ENCODE results near the gene FGF1.

Gene FGF1

GRCh38 chr5:142716963-142717362 is 31.1 kb upstream of the FGF1 start:
- Histone ChIP-seq H3K27me3 (ENCODE audit: insufficient read depth, low read length) (no peaks in the 10 kb centered on the region), H3K4me3 (ENCODE audit: low read length) (no peak overlapping the region), H3K9me3 (ENCODE audit: insufficient read depth, low read depth, low read length) (no peaks in the 10 kb centered on the region), H3K36me3 (ENCODE audit: insufficient read depth, low read depth, low read length) (no peaks in the 10 kb centered on the region; the same call in 1 of the 2 replicates), H3K4me1 (ENCODE audit: insufficient read depth, low read length) (peaks cover 13% of the 10 kb centered on the region; the same call in 1 of the 2 replicates), H3K27ac (ENCODE audit: low read length) (no peak overlapping the region), H3K9ac (ENCODE audit: low read depth, low read length) (peak overlapping the region; percentile 38; the same call in 1 of the 2 replicates)

- Histone ChIP-seq H3K36me3 (ENCODE audit: insufficient read depth, low read depth, low read length) (peaks cover 12% of the 10 kb centered on the region; the same call in 1 of the 2 replicates), H3K27me3 (ENCODE audit: insufficient read depth, low read length) (no peaks in the 10 kb centered on the region), H3K4me3 (ENCODE audit: low read length) (no peak overlapping the region), H3K9ac (ENCODE audit: low read depth, low read length) (no peak overlapping the region), H3K4me1 (ENCODE audit: insufficient read depth, low read length) (peaks cover 13% of the 10 kb centered on the region; the same call in 1 of the 2 replicates), H3K27ac (ENCODE audit: low read length) (no peak overlapping the region), H3K9me3 (ENCODE audit: insufficient read depth, low read depth, low read length) (no peaks in the 10 kb centered on the region)
These were observed 29.4 kb upstream of the FGF1 start for GRCh38 chr5:142715291-142715690.

GRCh38 chr5:142713121-142713706 is 27.3 kb upstream of the FGF1 start:
- H3K27ac ChIP-seq (ENCODE audit: low read length) = peak overlapping the region; percentile 44
- peak overlapping the region; percentile 81; the same call in 1 of the 2 replicates for H3K9ac ChIP-seq (ENCODE audit: low read depth, low read length)

GRCh38 chr5:142703153-142703552 is 17.3 kb upstream of the FGF1 start:
- H3K9ac ChIP-seq (ENCODE audit: low read depth, low read length) = peak overlapping the region; percentile 72; the same call in 1 of the 2 replicates
- H3K9me3 ChIP-seq (ENCODE audit: insufficient read depth, low read depth, low read length) = no peaks in the 10 kb centered on the region
- H3K4me3 ChIP-seq (ENCODE audit: low read length) = peak overlapping the region; percentile 75
- peaks cover 19% of the 10 kb centered on the region for H3K4me1 ChIP-seq (ENCODE audit: insufficient read depth, low read length)
- peaks cover 27% of the 10 kb centered on the region; the same call in 1 of the 2 replicates for H3K36me3 ChIP-seq (ENCODE audit: insufficient read depth, low read depth, low read length)
- H3K27ac ChIP-seq (ENCODE audit: low read length) = peak overlapping the region; percentile 90
- H3K27me3 ChIP-seq (ENCODE audit: insufficient read depth, low read length) = no peaks in the 10 kb centered on the region

More at GRCh38 chr5:142713121-142713706, 27.3 kb upstream of the FGF1 start:
- peaks cover 33% of the 10 kb centered on the region; the same call in 1 of the 2 replicates for H3K36me3 ChIP-seq (ENCODE audit: insufficient read depth, low read depth, low read length)
- H3K4me3 ChIP-seq (ENCODE audit: low read length) = peak overlapping the region; percentile 77
- H3K9me3 ChIP-seq (ENCODE audit: insufficient read depth, low read depth, low read length) = no peaks in the 10 kb centered on the region
- H3K27me3 ChIP-seq (ENCODE audit: insufficient read depth, low read length) = no peaks in the 10 kb centered on the region
- H3K4me1 ChIP-seq (ENCODE audit: insufficient read depth, low read length) = peaks cover 13% of the 10 kb centered on the region; the same call in 1 of the 2 replicates

- H3K27me3 ChIP-seq (ENCODE audit: insufficient read depth, low read length) = no peaks in the 10 kb centered on the region
- H3K27ac ChIP-seq (ENCODE audit: low read length) = peak overlapping the region; percentile 79
- peaks cover 14% of the 10 kb centered on the region; the same call in 1 of the 2 replicates for H3K36me3 ChIP-seq (ENCODE audit: insufficient read depth, low read depth, low read length)
- peak overlapping the region; percentile 49; the same call in 1 of the 2 replicates for H3K9ac ChIP-seq (ENCODE audit: low read depth, low read length)
- H3K4me1 ChIP-seq (ENCODE audit: insufficient read depth, low read length) = peaks cover 26% of the 10 kb centered on the region
- H3K9me3 ChIP-seq (ENCODE audit: insufficient read depth, low read depth, low read length) = no peaks in the 10 kb centered on the region
- H3K4me3 ChIP-seq (ENCODE audit: low read length) = peak overlapping the region; percentile 21; the same call in 1 of the 2 replicates
These were observed 15.9 kb upstream of the FGF1 start for GRCh38 chr5:142701673-142702311.

GRCh38 chr5:142700566-142700965 is 14.7 kb upstream of the FGF1 start:
- Histone ChIP-seq H3K36me3 (ENCODE audit: insufficient read depth, low read depth, low read length) (peaks cover 5% of the 10 kb centered on the region; the same call in 1 of the 2 replicates), H3K9me3 (ENCODE audit: insufficient read depth, low read depth, low read length) (no peaks in the 10 kb centered on the region), H3K4me1 (ENCODE audit: insufficient read depth, low read length) (peaks cover 26% of the 10 kb centered on the region), H3K27ac (ENCODE audit: low read length) (no peak overlapping the region), H3K27me3 (ENCODE audit: insufficient read depth, low read length) (no peaks in the 10 kb centered on the region), H3K9ac (ENCODE audit: low read depth, low read length) (no peak overlapping the region), H3K4me3 (ENCODE audit: low read length) (no peak overlapping the region)

- no peak overlapping the region for H3K9ac ChIP-seq (ENCODE audit: low read depth, low read length)
These were observed 13.4 kb upstream of the FGF1 start for GRCh38 chr5:142699184-142699720.

GRCh38 chr5:142698447-142699183 is 12.7 kb upstream of the FGF1 start:
- H3K9ac ChIP-seq (ENCODE audit: low read depth, low read length) = no peak overlapping the region
- H3K27ac ChIP-seq (ENCODE audit: low read length) = no peak overlapping the region
- no peaks in the 10 kb centered on the region for H3K36me3 ChIP-seq (ENCODE audit: insufficient read depth, low read depth, low read length)
- H3K4me1 ChIP-seq (ENCODE audit: insufficient read depth, low read length) = peaks cover 26% of the 10 kb centered on the region
- H3K4me3 ChIP-seq (ENCODE audit: low read length) = no peak overlapping the region
- no peaks in the 10 kb centered on the region for H3K9me3 ChIP-seq (ENCODE audit: insufficient read depth, low read depth, low read length)
- no peaks in the 10 kb centered on the region for H3K27me3 ChIP-seq (ENCODE audit: insufficient read depth, low read length)

More at GRCh38 chr5:142699184-142699720, 13.4 kb upstream of the FGF1 start:
- Histone ChIP-seq H3K4me1 (ENCODE audit: insufficient read depth, low read length) (peaks cover 26% of the 10 kb centered on the region), H3K4me3 (ENCODE audit: low read length) (no peak overlapping the region), H3K27me3 (ENCODE audit: insufficient read depth, low read length) (no peaks in the 10 kb centered on the region), H3K27ac (ENCODE audit: low read length) (no peak overlapping the region), H3K9me3 (ENCODE audit: insufficient read depth, low read depth, low read length) (no peaks in the 10 kb centered on the region), H3K36me3 (ENCODE audit: insufficient read depth, low read depth, low read length) (no peaks in the 10 kb centered on the region)

- Histone ChIP-seq H3K27ac (ENCODE audit: low read length) (no peak overlapping the region), H3K4me1 (ENCODE audit: insufficient read depth, low read length) (peaks cover 18% of the 10 kb centered on the region; the same call in 1 of the 2 replicates), H3K36me3 (ENCODE audit: insufficient read depth, low read depth, low read length) (no peaks in the 10 kb centered on the region), H3K9me3 (ENCODE audit: insufficient read depth, low read depth, low read length) (no peaks in the 10 kb centered on the region), H3K9ac (ENCODE audit: low read depth, low read length) (no peak overlapping the region; the same call in 1 of the 2 replicates), H3K27me3 (ENCODE audit: insufficient read depth, low read length) (no peaks in the 10 kb centered on the region), H3K4me3 (ENCODE audit: low read length) (no peak overlapping the region)
These were observed 11.7 kb upstream of the FGF1 start for GRCh38 chr5:142697356-142698255.

GRCh38 chr5:142696379-142696778 is 10.5 kb upstream of the FGF1 start:
- no peaks in the 10 kb centered on the region for H3K9me3 ChIP-seq (ENCODE audit: insufficient read depth, low read depth, low read length)
- H3K36me3 ChIP-seq (ENCODE audit: insufficient read depth, low read depth, low read length) = no peaks in the 10 kb centered on the region
- no peaks in the 10 kb centered on the region for H3K27me3 ChIP-seq (ENCODE audit: insufficient read depth, low read length)
- no peak overlapping the region for H3K4me3 ChIP-seq (ENCODE audit: low read length)
- peaks cover 14% of the 10 kb centered on the region; the same call in 1 of the 2 replicates for H3K4me1 ChIP-seq (ENCODE audit: insufficient read depth, low read length)
- no peak overlapping the region for H3K9ac ChIP-seq (ENCODE audit: low read depth, low read length)
- H3K27ac ChIP-seq (ENCODE audit: low read length) = no peak overlapping the region
